ENCODE measurements around the gene EIF4G3.
"Not testable (repeated sequence)": the region's sequence is repeated elsewhere in the genome, so short reads cannot be mapped to it uniquely, and the experiment has no call there.

EIF4G3 gene

DNA sequence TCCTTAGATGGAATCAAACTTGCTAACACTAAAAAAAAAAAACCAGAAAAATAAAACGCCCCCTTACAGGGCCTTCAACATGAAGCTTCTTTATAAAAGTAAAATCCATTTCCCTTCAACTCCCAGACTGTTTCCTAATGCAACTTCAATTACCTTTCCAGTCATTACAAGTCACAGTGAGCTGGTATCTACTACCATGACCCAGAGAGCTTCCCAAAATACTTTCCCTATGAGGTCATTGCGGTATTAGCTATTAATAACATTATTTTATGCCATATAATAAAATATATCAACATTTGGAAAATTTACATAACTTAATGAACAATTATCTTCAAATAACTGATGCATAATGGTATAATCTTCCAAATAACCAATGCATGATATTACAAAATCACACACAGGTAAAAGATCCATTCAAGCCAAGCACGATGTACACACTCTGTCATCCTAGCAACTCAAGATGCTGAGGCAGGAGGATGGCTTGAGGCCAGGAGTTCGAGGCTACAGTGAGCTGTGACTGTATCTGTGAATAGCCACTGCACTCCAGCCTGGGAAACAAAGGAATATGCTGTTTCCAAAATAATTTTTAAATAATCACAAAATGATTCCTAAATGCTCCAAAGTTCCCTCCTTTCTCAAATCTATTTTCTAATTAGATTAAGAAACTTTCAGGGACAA lies 24.1 kb downstream of the EIF4G3 start:
- DNase-seq = no peak

GRCh38 chr1:21149855-21150432 lies 26.8 kb downstream of the EIF4G3 start:
- no peak for DNase-seq

GRCh38 chr1:21149430-21149854 lies 27.3 kb downstream of the EIF4G3 start:
- no peak for DNase-seq

DNA sequence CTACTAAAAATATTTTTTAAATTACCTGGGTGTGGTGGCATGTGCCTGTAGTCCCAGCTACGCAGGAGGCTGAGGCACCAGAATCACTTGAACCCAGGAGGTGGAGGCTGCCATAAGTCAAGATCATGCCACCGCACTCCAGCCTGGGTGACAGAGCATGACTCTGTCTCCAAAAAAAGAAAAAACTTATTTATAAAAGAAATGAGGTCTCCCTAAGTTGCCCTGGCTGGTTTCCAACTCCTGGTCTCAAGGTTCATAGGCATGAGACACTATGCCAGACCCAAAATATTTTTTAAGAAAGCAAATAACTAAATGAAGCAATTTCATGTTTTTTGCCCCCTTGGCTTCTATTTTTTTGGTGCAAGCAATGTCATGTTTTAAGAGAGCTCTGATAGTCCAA lies 32.9 kb downstream of the EIF4G3 start:
- DNase-seq = no peak

GRCh38 chr1:21143138-21143537 lies 33.6 kb downstream of the EIF4G3 start:
- DNase-seq = no peak

DNA sequence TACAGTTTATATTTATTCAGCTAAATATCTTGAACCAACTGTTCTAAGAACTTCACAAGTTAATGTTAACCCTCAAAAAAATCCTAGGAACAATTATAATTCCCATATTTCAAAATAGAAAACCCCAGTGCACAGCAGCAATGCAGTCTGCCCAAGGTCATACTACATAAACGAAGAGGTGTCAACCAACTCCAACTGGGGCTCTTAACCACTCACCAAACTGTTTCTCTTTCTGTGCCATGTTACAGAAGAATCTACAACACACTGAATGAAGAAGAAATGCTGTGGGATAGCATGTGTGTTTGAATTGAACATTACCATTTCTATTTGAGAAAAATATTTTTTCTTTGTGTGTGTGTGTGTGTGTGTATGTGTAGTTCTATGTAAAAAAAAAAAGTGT lies 35.7 kb downstream of the EIF4G3 start:
- no peak for DNase-seq

DNA sequence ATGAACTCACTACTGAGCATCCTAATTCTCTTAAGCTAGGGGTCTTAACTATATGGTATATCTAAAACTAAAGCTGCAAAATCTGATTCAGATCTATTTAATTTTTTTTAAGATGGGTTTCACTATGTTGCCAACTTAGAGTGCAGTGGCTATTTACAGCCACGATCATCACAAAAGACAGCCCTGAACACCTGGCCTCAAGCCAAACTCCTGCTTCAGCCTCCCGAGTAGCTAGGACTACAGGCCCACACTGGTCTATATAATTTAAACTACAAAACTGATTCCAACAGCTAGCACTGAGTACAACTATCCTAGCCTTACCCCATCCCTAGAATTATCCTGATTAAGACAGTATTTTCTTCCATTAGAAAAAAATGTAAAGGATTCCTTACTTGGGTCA lies 37.1 kb downstream of the EIF4G3 start:
- no peak for DNase-seq

GRCh38 chr1:21136344-21136743 lies 40.4 kb downstream of the EIF4G3 start:
- not testable (repeated sequence) for DNase-seq

- no peak for DNase-seq
Measured at GRCh38 chr1:21131200-21131599, 45.5 kb downstream of the EIF4G3 start.

GRCh38 chr1:21129407-21129806 lies 47.3 kb downstream of the EIF4G3 start:
- DNase-seq = no peak

DNA sequence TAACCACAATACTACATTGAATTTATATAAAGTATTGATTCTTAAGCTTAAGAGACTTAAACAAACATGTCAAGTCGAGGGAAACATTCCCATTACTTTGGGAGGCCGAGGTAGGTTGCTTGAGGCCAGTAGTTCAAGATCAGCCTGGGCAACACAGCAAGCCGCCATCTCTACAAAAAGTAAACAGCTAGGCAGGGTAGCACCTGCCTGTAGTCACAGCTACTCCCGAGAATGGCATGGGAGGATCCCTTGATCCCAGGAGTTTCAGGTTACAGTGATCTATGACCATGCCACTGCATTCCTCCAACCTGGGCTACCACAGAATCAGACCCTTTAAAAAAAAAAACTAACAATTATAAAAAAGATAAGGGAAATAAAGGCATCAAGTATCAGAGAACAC lies 50.4 kb downstream of the EIF4G3 start:
- DNase-seq = no peak

- DNase-seq = no peak
Measured at GRCh38 chr1:21124846-21125245, 51.9 kb downstream of the EIF4G3 start.

DNA sequence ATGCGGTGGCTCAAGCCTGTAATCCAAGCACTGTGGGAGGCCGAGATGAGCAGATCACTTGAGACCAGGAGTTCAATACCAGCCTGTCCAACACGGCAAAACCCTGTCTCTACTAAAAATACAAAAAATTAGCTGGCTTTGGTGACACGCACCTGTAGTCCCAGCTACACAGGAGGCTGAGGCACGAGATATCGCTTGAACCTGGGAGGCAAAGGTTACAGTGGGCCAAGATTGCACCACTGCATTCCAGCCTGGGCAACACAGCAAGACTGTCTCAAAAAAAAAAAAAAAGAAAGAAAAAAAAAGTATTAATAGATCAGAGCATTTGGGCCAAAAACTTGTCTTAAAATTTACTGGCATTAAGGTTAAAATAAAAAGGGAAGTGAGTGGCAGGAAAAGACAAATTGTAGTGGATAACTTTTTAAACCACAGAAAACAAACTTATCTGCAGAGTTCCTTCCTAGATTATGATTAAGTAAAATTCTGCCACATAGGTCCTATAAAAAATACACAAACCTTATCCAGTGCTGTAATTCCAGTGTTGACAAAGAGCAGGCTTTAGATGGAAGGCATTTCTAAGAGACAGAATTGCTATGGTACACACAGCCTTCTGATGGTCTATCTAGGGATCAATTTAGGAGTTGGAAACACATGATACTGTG lies 53.3 kb downstream of the EIF4G3 start:
- DNase-seq = no peak

DNA sequence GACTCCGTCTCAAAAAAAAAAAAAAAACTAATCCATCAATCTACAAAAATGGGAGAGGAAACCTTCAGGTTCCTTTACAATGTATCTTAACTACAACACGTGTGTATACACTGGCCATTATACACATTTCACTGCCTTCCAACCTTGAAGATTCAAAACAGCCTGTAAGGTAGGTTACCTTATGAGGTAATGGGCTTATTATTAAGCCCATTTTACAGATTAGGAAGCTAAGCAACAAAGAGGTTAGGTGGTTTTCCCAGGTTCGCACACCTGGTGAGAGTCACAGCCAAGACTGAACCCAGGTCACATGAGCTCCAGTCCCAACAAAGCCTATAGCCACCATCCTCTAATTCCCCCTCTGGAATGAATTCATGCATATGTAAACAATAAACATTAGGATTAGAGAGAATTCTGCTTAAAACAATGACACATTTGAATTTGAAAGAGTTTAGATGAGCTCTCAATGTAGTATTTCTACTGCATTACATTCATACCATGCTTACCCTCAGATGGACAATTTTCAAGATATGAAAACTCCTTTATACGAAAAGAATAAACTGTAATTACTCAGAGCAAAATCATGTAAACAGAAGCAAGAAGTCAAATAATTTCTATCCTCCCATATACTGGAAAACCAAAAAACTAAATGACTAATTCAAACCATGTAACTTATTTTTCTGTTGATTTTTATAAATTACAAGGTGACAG lies 54.8 kb downstream of the EIF4G3 start:
- DNase-seq = no peak

DNA sequence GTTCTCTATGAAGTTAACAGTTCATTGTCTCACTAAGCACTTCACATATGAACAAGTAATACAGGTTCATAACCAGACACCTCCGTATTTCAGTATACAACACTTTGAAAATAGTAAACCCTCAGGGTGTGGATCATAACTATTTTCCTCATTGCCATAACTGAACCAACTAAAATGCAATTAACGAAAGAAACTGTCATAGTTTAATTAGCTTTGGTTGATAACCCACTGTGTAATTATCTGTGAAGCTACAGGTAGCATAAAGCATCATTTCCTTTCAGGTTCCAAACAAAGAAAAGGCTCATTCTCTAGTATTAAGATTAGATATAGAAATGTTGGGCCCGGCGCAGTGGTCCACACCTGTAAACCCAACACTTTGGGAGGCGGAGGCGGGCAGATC lies 58.5 kb downstream of the EIF4G3 start:
- no peak for DNase-seq

DNA sequence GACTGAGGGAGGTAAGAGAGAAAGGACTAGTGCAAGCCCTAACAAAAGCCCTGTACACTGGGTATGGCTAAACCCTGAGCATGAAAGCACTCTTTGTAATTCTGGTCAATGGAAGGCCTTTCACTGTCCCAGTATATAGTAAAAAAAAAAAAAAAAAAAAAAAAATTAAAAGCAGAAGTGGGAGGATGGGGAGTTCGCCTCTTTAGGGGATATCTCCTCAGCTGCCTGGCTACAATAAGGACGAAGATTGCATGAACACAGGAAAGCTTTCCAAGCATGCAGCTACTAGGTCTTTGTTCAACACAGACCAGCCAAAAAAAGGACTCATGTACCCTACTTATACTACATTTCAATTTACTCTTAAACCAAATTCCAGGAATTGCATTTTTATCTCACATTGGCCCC lies 59.1 kb downstream of the EIF4G3 start:
- DNase-seq = no peak

- no peak for DNase-seq
Measured at GRCh38 chr1:21117159-21117558, 59.5 kb downstream of the EIF4G3 start.

GRCh38 chr1:21115098-21115760 lies 61.5 kb downstream of the EIF4G3 start:
- no peak for DNase-seq

GRCh38 chr1:21114431-21114830 lies 62.3 kb downstream of the EIF4G3 start:
- DNase-seq = no peak

DNA sequence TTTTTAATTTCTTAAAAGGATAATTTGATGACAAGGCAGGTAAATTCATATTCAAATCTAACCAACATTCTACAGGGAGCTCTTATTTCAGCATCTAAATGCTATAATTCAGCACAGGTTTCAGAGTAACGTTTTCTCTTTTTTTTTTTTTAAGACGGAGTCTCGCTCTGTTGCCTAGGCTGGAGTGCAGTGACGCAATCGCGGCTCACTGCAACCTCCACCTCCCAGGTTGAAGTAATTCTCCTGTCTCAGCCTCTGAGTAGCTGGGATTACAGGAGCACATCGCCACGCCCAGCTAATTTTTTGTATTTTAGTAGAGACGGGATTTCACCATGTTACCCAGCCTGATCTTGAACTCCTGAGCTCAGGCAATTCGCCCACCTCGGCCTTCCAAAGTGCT lies 66.5 kb downstream of the EIF4G3 start:
- no peak for DNase-seq

GRCh38 chr1:21106709-21107108 lies 70.0 kb downstream of the EIF4G3 start:
- no peak for DNase-seq

- no peak for DNase-seq
Measured at GRCh38 chr1:21106238-21106637, 70.5 kb downstream of the EIF4G3 start.

GRCh38 chr1:21105807-21106206 lies 70.9 kb downstream of the EIF4G3 start:
- DNase-seq = no peak

All from activated T-cell treated with anti-CD3 and anti-CD28 coated beads, Interleukin-2, amount 50 U/mL, for 48 hours (primary cell).